ENCODE results near the gene RNF40. TPM values are rescaled to one million over a fixed set of nuclear protein-coding genes. Genes with fewer than 3 reads are reported as not detected.

RNF40 gene
- total and polyA plus RNA-seq, 2 of the 8 experiments (the other 6 are each of a cell fraction or from before 2014, with no cell fraction given): 38.5 to 68.7 TPM

DNA sequence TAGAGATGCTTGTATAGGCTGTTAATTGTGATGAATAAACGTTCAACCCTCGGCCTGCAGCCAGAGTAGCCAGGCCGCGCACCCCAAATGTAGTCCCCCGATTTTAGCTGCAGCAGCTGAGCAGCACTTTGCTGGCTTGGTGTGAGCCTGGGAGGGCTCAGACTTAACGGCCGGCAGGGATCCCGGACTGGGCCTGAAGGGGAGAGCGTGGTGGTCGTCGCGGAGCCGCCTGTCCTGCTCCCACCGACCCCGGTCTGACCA is 12.9 kb downstream of the RNF40 start:
- H3K36me3 ChIP-seq (ENCODE audit: control insufficient read depth in 2 of 4, insufficient read depth in 4 of 4, low read length in 3 of 4): peaks cover 15 to 35% (median 29%) of the 10 kb centered on the region in 4 experiments
- no peak overlapping the region for H3K18ac ChIP-seq (ENCODE audit: extremely low read depth, low read length)
- TF ChIP-seq RAD21 (IDR thresholded peaks at IDR 0.05 in 1 of 2, conservative IDR thresholded peaks at IDR 0.05 in 1 of 2; ENCODE audit: low read depth in 2 of 2, low read length in 2 of 2) (no peak), ASH2L (IDR thresholded peaks at IDR 0.05; ENCODE audit: low read length) (no peak), NANOG (IDR thresholded peaks at IDR 0.05; ENCODE audit: insufficient read depth, low read depth, low read length, poor library complexity, severe bottlenecking) (no peak), TAF7 (optimal IDR thresholded peaks at IDR 0.05; ENCODE audit: borderline replicate concordance, low read depth, low read length) (no peak), HDAC6 (IDR thresholded peaks at IDR 0.05; ENCODE audit: low read depth, low read length) (no peak), RXRA (IDR thresholded peaks at IDR 0.05; ENCODE audit: insufficient read depth, low read depth, low read length) (no peak), SIRT6 (IDR thresholded peaks at IDR 0.05; ENCODE audit: low read length) (no peak), TEAD4 (IDR thresholded peaks at IDR 0.05; ENCODE audit: low read depth, low read length) (no peak), POU5F1 (IDR thresholded peaks at IDR 0.05; ENCODE audit: low read depth, low read length) (no peak)
- TF ChIP-seq, protein P1, sequence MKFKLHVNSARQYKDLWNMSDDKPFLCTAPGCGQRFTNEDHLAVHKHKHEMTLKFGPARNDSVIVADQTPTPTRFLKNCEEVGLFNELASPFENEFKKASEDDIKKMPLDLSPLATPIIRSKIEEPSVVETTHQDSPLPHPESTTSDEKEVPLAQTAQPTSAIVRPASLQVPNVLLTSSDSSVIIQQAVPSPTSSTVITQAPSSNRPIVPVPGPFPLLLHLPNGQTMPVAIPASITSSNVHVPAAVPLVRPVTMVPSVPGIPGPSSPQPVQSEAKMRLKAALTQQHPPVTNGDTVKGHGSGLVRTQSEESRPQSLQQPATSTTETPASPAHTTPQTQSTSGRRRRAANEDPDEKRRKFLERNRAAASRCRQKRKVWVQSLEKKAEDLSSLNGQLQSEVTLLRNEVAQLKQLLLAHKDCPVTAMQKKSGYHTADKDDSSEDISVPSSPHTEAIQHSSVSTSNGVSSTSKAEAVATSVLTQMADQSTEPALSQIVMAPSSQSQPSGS (IDR thresholded peaks at IDR 0.05; ENCODE audit: low read length): no peak
- TF ChIP-seq, protein P2, sequence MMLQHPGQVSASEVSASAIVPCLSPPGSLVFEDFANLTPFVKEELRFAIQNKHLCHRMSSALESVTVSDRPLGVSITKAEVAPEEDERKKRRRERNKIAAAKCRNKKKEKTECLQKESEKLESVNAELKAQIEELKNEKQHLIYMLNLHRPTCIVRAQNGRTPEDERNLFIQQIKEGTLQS (IDR thresholded peaks at IDR 0.05; ENCODE audit: insufficient read depth, low read depth, low read length): no peak

More for the DNA sequence above, 12.9 kb downstream of the RNF40 start:
- Histone ChIP-seq H3K9ac (replicated peaks in 1 of 4; ENCODE audit: extremely low read depth in 1 of 4, low read depth in 3 of 4, low read length in 3 of 4) (peak overlapping the region in 2 of 4 experiments; percentile 40 to 93; a peak in 2 of 7 replicates), H3K56ac (replicated peaks; ENCODE audit: insufficient read length, low read depth, low read length) (no peak overlapping the region), H3K79me2 (ENCODE audit: control insufficient read depth in 1 of 2, insufficient read depth in 2 of 2, low read length in 2 of 2) (no peaks in the 10 kb centered on the region), H3K4me3 (ENCODE audit: extremely low read depth in 1 of 4, insufficient read depth in 2 of 4, low read depth in 3 of 4, low read length in 4 of 4) (peak overlapping the region; percentile 67 to 84 (median 76); a peak in 7 of 8 replicates), H3K4me2 (ENCODE audit: insufficient read depth in 1 of 2, low read depth in 2 of 2, low read length in 2 of 2) (peak overlapping the region; percentile 63 to 92), H2BK12ac (ENCODE audit: low read depth, low read length) (no peak overlapping the region), H3K4ac (replicated peaks; ENCODE audit: insufficient read length, low read depth, low read length) (peak overlapping the region; percentile 32), H2BK5ac (ENCODE audit: low read depth, low read length) (no peak overlapping the region; the same call in 1 of the 2 replicates), H2BK120ac (replicated peaks; ENCODE audit: low read depth, low read length) (no peak overlapping the region), H2AK5ac (ENCODE audit: low read depth, low read length) (no peak overlapping the region), H3K14ac (ENCODE audit: insufficient read length) (no peak overlapping the region), H3K9me3 (ENCODE audit: insufficient read depth in 2 of 2, low read depth in 1 of 2, low read length in 1 of 2) (no peaks in the 10 kb centered on the region), H3K23me2 (ENCODE audit: low read depth, low read length) (peaks cover 4% of the 10 kb centered on the region; the same call in 1 of the 2 replicates), H3K27me3 (replicated peaks in 1 of 4; ENCODE audit: control insufficient read depth in 3 of 4, extremely low read depth in 1 of 4, insufficient read depth in 3 of 4, low read length in 3 of 4) (no peaks in the 10 kb centered on the region), H4K91ac (replicated peaks; ENCODE audit: insufficient read length, low read length) (no peak overlapping the region), H3K79me1 (ENCODE audit: low read depth, low read length) (no peaks in the 10 kb centered on the region; the same call in 1 of the 2 replicates), H2AFZ (ENCODE audit: low read length) (no peak overlapping the region), H2BK15ac (ENCODE audit: low read length) (no peak overlapping the region), H2BK20ac (ENCODE audit: low read length) (no peak overlapping the region), H3K4me1 (replicated peaks in 1 of 4; ENCODE audit: control insufficient read depth in 3 of 4, insufficient read depth in 4 of 4, low read length in 3 of 4) (peaks cover 0 to 11% (median 5%) of the 10 kb centered on the region in 4 experiments; a peak in 5 of 7 replicates), H4K5ac (ENCODE audit: insufficient read length, low read depth, low read length) (no peak overlapping the region), H3K23ac (ENCODE audit: insufficient read length) (no peak overlapping the region), H4K8ac (ENCODE audit: extremely low read depth, insufficient read depth, low read length) (peak overlapping the region; percentile 95; the same call in 1 of the 2 replicates), H4K20me1 (replicated peaks in 1 of 2; ENCODE audit: control insufficient read depth in 1 of 2, insufficient read depth in 2 of 2, low read length in 2 of 2) (peaks cover 4 to 38% of the 10 kb centered on the region in 2 experiments), H3K27ac (ENCODE audit: low read depth, low read length) (no peak overlapping the region)
- WGBS, 2 experiments (ENCODE audit: extremely low coverage in 1 of 2, insufficient coverage in 1 of 2, insufficient read length in 1 of 2, insufficient replicate concordance in 2 of 2, low coverage in 1 of 2, low lambda C conversion rate in 2 of 2, missing lambda C conversion rate in 1 of 2): 24% methylated on average over 13 of the region's 15 CpGs; no CpG with 5 or more reads in 1 of the 2 experiments
- no peak for DNase-seq (ENCODE audit: low read depth in 1 of 2, low spot score in 2 of 2)
- FAIRE-seq: no peak
- ChIA-PET POLR2A (ENCODE audit: partially characterized antibody) (interaction anchor here (0.8 to 6.5 kb wide), 31 partner anchors 8 to 179 kb away, joined by 3 to 63 read pairs (median 5); partner anchors contain the start of genes CFAP119, CTF1, FBXL19 and PHKG2), CTCF (ENCODE audit: partially characterized antibody) (interaction anchor here (0.8 to 1.4 kb wide), 3 partner anchors 12 to 127 kb away, joined by 3 to 4 read pairs (median 3); no protein-coding TSS in a partner anchor)

Data from H1 (cell line).